ENCODE data around the gene KCNG4.

Gene KCNG4

DNA sequence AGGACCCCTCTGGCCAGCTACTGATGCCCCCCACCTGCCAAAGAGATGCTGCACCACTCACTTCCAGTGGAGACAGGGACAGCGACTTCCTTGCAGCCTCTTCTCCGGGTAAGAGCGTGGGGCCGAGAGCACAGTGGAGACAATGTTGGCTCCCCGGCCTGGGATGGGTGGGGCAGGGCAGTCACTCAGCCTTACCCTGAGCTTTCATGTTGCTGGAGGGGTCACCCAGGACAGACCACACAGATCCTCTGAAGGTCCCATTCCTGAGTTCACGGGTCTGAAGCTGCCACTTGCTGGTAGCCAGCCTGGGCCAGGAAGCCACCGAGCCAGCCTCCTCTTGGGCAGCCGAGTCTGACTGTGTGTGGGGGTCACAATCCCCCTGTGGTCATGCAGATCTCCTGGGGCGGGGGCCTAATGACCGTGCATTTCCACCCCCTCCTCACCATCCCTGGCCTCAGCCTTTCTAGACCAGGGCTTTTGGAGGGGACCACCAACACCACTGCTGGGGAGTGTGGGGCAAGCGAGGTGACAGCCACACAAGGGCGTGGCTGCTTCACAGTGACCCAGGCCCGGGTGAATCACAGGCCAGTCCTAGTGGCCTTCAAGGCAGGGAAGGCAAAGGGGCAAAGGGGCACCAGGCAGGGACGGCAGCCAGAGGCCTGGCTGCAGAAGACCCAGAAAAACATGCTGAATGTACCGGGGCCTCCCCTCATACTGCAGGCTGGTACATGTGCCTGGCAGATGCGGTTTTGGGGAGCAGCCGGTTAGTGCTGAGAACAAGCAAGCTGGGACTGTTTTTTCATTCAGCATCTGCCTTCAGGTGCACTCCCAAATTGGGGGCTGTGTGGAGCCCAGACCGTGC, 63.4 kb downstream of the KCNG4 start:
- TF ChIP-seq, protein P1, sequence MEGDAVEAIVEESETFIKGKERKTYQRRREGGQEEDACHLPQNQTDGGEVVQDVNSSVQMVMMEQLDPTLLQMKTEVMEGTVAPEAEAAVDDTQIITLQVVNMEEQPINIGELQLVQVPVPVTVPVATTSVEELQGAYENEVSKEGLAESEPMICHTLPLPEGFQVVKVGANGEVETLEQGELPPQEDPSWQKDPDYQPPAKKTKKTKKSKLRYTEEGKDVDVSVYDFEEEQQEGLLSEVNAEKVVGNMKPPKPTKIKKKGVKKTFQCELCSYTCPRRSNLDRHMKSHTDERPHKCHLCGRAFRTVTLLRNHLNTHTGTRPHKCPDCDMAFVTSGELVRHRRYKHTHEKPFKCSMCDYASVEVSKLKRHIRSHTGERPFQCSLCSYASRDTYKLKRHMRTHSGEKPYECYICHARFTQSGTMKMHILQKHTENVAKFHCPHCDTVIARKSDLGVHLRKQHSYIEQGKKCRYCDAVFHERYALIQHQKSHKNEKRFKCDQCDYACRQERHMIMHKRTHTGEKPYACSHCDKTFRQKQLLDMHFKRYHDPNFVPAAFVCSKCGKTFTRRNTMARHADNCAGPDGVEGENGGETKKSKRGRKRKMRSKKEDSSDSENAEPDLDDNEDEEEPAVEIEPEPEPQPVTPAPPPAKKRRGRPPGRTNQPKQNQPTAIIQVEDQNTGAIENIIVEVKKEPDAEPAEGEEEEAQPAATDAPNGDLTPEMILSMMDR (IDR thresholded peaks at IDR 0.05; ENCODE audit: borderline replicate concordance, control extremely low read depth, extremely low read depth, insufficient read depth, missing control alignments), result no peak
- DNase-seq (ENCODE audit: low spot score), result no peak
- in situ Hi-C loops (cut with MboI; ENCODE audit: low sequenced_read_pairs, unreplicated experiment), result no loop called here

DNA sequence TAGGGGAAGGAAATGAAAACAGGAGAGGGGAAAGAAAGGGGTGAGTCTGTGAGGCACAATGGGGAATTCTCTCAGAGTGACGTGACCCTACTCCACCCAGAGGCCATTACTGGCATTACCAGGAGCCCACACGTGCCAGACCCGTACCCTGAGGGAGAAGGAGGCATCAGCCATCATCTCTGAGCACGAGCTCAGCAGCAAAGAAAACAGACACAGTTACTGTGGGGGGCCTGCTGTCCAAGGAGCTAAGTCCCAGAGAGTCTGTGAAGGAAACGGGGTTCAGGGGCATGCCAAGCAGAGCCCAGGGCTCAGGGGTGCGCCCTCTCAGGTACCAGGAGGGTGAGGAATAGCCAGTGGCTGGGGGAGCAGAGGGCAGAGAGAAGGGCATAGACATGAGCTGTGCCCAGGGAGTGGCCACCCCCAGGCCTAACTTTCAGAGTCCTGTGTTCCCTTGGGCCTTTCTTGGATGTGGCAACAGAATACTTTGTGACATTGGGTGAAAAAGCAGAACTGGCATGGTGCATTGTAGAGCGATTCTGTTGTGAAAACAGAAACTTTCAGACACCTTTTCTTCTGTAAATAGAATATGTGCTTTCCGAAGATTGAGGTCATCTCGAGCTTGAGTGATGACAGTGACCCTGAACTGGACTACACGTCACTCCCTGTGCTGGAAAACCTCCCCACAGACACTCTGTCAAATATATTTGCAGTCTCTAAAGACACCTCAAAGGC, 64.3 kb downstream of the KCNG4 start:
- TF ChIP-seq, protein P1 (IDR thresholded peaks at IDR 0.05; ENCODE audit: borderline replicate concordance, control extremely low read depth, extremely low read depth, insufficient read depth, missing control alignments), result peak; percentile 59
- in situ Hi-C loops (cut with MboI; ENCODE audit: low sequenced_read_pairs, unreplicated experiment), result no loop called here
- no peak for DNase-seq (ENCODE audit: low spot score)

DNA sequence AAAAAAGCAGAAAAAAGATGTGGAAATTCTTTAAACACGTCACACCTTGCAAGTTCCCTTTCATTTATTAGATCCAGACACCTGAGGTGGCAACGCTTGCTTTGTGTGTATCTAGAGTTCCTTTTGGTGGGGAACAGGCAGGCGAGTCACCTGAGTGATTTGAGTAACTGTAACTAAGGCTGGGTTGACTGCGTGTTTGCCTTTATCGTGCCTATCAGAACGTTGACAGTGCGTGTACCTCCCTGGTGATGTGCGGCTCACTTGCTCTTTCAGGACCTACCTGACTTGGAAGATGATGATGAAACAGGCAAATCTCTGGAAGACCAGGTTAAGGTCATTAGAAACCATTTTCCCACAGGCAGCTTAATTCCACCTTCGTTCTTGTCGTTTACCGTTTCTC, 65.4 kb downstream of the KCNG4 start:
- TF ChIP-seq, protein P1 (IDR thresholded peaks at IDR 0.05; ENCODE audit: borderline replicate concordance, control extremely low read depth, extremely low read depth, insufficient read depth, missing control alignments), result no peak
- in situ Hi-C loops (cut with MboI; ENCODE audit: low sequenced_read_pairs, unreplicated experiment), result no loop called here
- DNase-seq (ENCODE audit: low spot score), result no peak

DNA sequence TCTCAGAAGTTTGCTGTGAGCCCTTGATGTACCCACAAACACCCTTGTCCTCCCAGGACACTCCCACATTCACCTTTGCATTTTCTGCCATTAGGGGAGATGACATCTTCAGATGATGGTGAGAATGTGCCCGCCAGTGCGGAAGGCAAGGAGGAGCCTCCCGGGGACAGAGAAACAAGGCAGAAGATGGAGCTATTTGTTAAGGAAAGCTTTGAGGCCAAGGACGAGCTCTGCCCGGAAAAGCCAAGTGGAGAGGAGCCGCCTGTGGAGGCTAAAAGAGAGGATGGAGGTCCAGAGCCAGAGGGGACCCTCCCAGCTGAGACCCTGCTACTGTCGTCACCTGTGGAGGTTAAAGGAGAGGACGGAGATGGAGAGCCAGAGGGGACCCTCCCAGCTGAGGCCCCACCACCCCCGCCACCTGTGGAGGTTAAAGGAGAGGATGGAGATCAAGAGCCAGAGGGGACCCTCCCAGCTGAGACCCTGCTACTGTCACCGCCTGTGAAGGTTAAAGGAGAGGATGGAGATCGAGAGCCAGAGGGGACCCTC, 70.0 kb downstream of the KCNG4 start:
- TF ChIP-seq, protein P1 (IDR thresholded peaks at IDR 0.05; ENCODE audit: borderline replicate concordance, control extremely low read depth, extremely low read depth, insufficient read depth, missing control alignments), result no peak
- in situ Hi-C loops (cut with MboI; ENCODE audit: low sequenced_read_pairs, unreplicated experiment), result no loop called here
- DNase-seq (ENCODE audit: low spot score), result no peak

All from GM13976 (cell line).